Trophoblast cell (in vitro differentiated cells and primary cell): ENCODE results near the gene CXorf51A. TPM values are rescaled to one million over a fixed set of nuclear protein-coding genes. Genes with fewer than 3 reads are reported as not detected.
"Not testable (repeated sequence)": the region's sequence is repeated elsewhere in the genome, so short reads cannot be mapped to it uniquely, and the experiment has no call there.

Experiments
- DNase-seq, 2 donors: peaks; one replicate each; pipeline ENCODE4 v3.0.0-alpha.2; 2016
- H2AFZ ChIP-seq: 2 replicates; pipeline ENCODE4 v1.6.1; 2013; ENCODE audit warnings: low read length, moderate library complexity, mild to moderate bottlenecking; ENCODE audit not compliant: insufficient read depth, poor library complexity
- H2AK5ac ChIP-seq: 2 replicates; pipeline ENCODE4 v1.6.1; 2013; ENCODE audit warnings: mild to moderate bottlenecking, low read length
- H2BK120ac ChIP-seq: 2 replicates; pipeline ENCODE4 v1.6.1; 2013; ENCODE audit warnings: low read length, mild to moderate bottlenecking, moderate library complexity; ENCODE audit not compliant: insufficient read depth, poor library complexity
- H2BK12ac ChIP-seq: 2 replicates; pipeline ENCODE4 v1.6.1; 2013; ENCODE audit warnings: mild to moderate bottlenecking, low read length, moderate library complexity
- H2BK5ac ChIP-seq: 2 replicates; pipeline ENCODE4 v1.6.1; 2013; ENCODE audit warnings: low read length, low read depth, moderate library complexity, mild to moderate bottlenecking; ENCODE audit not compliant: poor library complexity
- H3K14ac ChIP-seq: 2 replicates; pipeline ENCODE4 v1.6.1; 2013; ENCODE audit warnings: mild to moderate bottlenecking, low read length
- H3K18ac ChIP-seq: 2 replicates; pipeline ENCODE4 v1.6.1; 2013; ENCODE audit warnings: mild to moderate bottlenecking, low read length
- H3K23ac ChIP-seq: 2 replicates; pipeline ENCODE4 v1.6.1; 2013; ENCODE audit warnings: low read length
- H3K27ac ChIP-seq: 2 replicates; pipeline ENCODE4 v1.5.1; 2013; ENCODE audit warnings: low read depth, mild to moderate bottlenecking, inconsistent platforms, low read length, moderate library complexity
- H3K27me3 ChIP-seq: 2 replicates; pipeline ENCODE4 v1.6.1; 2013; ENCODE audit warnings: inconsistent platforms, mild to moderate bottlenecking, low read length, moderate library complexity; ENCODE audit not compliant: insufficient read depth
- H3K36me3 ChIP-seq, 2 experiments: 1 replicate in 1 of 2; 2 replicates in 1 of 2; pipeline ENCODE4 v1.6.1; 2013; ENCODE audit warnings: low read length in 2 of 2, mild to moderate bottlenecking in 2 of 2, moderate library complexity in 1 of 2; ENCODE audit not compliant: insufficient read depth in 2 of 2, control insufficient read depth in 1 of 2
- H3K4ac ChIP-seq: 2 replicates; pipeline ENCODE4 v1.6.1; 2013; ENCODE audit warnings: low read depth, mild to moderate bottlenecking, low read length, moderate library complexity
- H3K4me1 ChIP-seq, 2 experiments: 1 replicate in 1 of 2; 2 replicates in 1 of 2; pipeline ENCODE4 v1.6.1; 2013; ENCODE audit warnings: low read length in 2 of 2, mild to moderate bottlenecking in 2 of 2, moderate library complexity in 1 of 2; ENCODE audit not compliant: insufficient read depth in 2 of 2, control insufficient read depth in 1 of 2
- H3K4me2 ChIP-seq: 2 replicates; pipeline ENCODE4 v1.6.1; 2013; ENCODE audit warnings: inconsistent platforms, mild to moderate bottlenecking, low read length, moderate library complexity
- H3K4me3 ChIP-seq: 2 replicates; pipeline ENCODE4 v1.5.1; 2013; ENCODE audit warnings: mild to moderate bottlenecking, low read depth, low read length, inconsistent platforms
- H3K79me1 ChIP-seq: one replicate; pipeline ENCODE4 v1.6.1; 2013; ENCODE audit warnings: low read length
- H3K79me2 ChIP-seq: 2 replicates; pipeline ENCODE4 v1.6.1; 2013; ENCODE audit warnings: low read length, mild to moderate bottlenecking; ENCODE audit not compliant: control insufficient read depth, insufficient read depth, poor library complexity
- H3K9ac ChIP-seq: 2 replicates; pipeline ENCODE4 v1.6.1; 2013; ENCODE audit warnings: mild to moderate bottlenecking, low read length
- H3K9me3 ChIP-seq: 2 replicates; pipeline ENCODE4 v1.6.1; 2013; ENCODE audit warnings: low read depth, mild to moderate bottlenecking, control low read depth, inconsistent platforms, low read length; ENCODE audit not compliant: insufficient read depth
- H4K12ac ChIP-seq: 2 replicates; pipeline ENCODE4 v1.6.1; 2013; ENCODE audit warnings: low read depth, mild to moderate bottlenecking, low read length, moderate library complexity
- H4K8ac ChIP-seq: 2 replicates; pipeline ENCODE4 v1.6.1; 2013; ENCODE audit warnings: low read depth, mild to moderate bottlenecking, low read length, moderate library complexity
- H4K91ac ChIP-seq: one replicate; pipeline ENCODE4 v1.6.1; 2013; ENCODE audit warnings: low read depth, mild to moderate bottlenecking, low read length, moderate library complexity
- WGBS: extraction: QIAGEN DNeasy Blood & Tissue Kit; methylation state at CpG from one replicate; pipeline ENCODE4 v1.1.7; 2013; ENCODE audit warnings: missing lambda C conversion rate; ENCODE audit not compliant: insufficient read length, insufficient coverage; ENCODE audit errors: extremely low coverage; 5-methylcytosine and 5-hydroxymethylcytosine counted together
- polyA plus RNA-seq: library from polyadenylated mRNA; stranded (reverse); fragments of 200-250 nt; gene quantifications from 2 replicates; pipeline ENCODE4 v1.2.3, GENCODE V29; 2013

The CXorf51A gene
- polyA plus RNA-seq, result not detected in 2 replicates

- H3K4me3 ChIP-seq, H2AFZ ChIP-seq, H3K14ac ChIP-seq, H4K8ac ChIP-seq, H4K12ac ChIP-seq, H3K27me3 ChIP-seq, H3K4me2 ChIP-seq, H3K9me3 ChIP-seq, H2BK12ac ChIP-seq, H2BK120ac ChIP-seq, DNase-seq, H3K36me3 ChIP-seq, H3K79me1 ChIP-seq, H3K27ac ChIP-seq, H2BK5ac ChIP-seq, H2AK5ac ChIP-seq, H3K18ac ChIP-seq, H3K4me1 ChIP-seq, H3K4ac ChIP-seq, H3K23ac ChIP-seq, H4K91ac ChIP-seq, H3K79me2 ChIP-seq, H3K9ac ChIP-seq: not testable (repeated sequence)
- WGBS, result no CpG with 5 or more reads among the region's 3 CpGs
Observed at GRCh38 chrX:146814644-146815043, at the start of gene CXorf51A. Gene CXorf51A (minus strand): TSS chrX:146814744. CDS start chrX:146814723, 21 bp downstream.

- H3K14ac ChIP-seq, result no peak overlapping the region
- no peak overlapping the region for H3K27ac ChIP-seq
- H3K79me1 ChIP-seq, result no peaks in the 10 kb centered on the region
- no peaks in the 10 kb centered on the region for H3K4me1 ChIP-seq
- no peak overlapping the region for H3K23ac ChIP-seq
- H3K79me2 ChIP-seq, result no peaks in the 10 kb centered on the region
- H3K9ac ChIP-seq, result no peak overlapping the region
- H3K27me3 ChIP-seq, result no peaks in the 10 kb centered on the region
- no peak overlapping the region for H4K91ac ChIP-seq
- no peak overlapping the region for H2BK120ac ChIP-seq
- H2AK5ac ChIP-seq, result no peak overlapping the region
- no peak overlapping the region for H4K12ac ChIP-seq
- no peak for DNase-seq
- H2BK5ac ChIP-seq, result no peak overlapping the region
- no peak overlapping the region for H3K18ac ChIP-seq
- H2AFZ ChIP-seq, result no peak overlapping the region
- H3K4me2 ChIP-seq, result no peak overlapping the region
- H3K9me3 ChIP-seq, result no peaks in the 10 kb centered on the region
- WGBS, result no CpG with 5 or more reads among the region's 1 CpG
- H2BK12ac ChIP-seq, result no peak overlapping the region
- no peak overlapping the region for H3K4me3 ChIP-seq
- H4K8ac ChIP-seq, result no peak overlapping the region
- no peaks in the 10 kb centered on the region for H3K36me3 ChIP-seq
- no peak overlapping the region for H3K4ac ChIP-seq
Observed at GRCh38 chrX:146863566-146863965, 49.0 kb upstream of the CXorf51A start.

GRCh38 chrX:146854281-146854680, 39.7 kb upstream of the CXorf51A start:
- H4K8ac ChIP-seq, result no peak overlapping the region
- H3K4ac ChIP-seq, result no peak overlapping the region
- no CpG with 5 or more reads among the region's 2 CpGs for WGBS
- no peak overlapping the region for H4K12ac ChIP-seq
- H3K27me3 ChIP-seq, result no peaks in the 10 kb centered on the region
- no peaks in the 10 kb centered on the region for H3K79me1 ChIP-seq
- H2BK120ac ChIP-seq, result no peak overlapping the region
- H3K4me3 ChIP-seq, result no peak overlapping the region
- no peaks in the 10 kb centered on the region for H3K36me3 ChIP-seq
- H3K9ac ChIP-seq, result no peak overlapping the region
- H2BK12ac ChIP-seq, result no peak overlapping the region
- no peak overlapping the region for H3K14ac ChIP-seq
- DNase-seq, result no peak
- H2AFZ ChIP-seq, result no peak overlapping the region
- no peak overlapping the region for H3K23ac ChIP-seq
- no peak overlapping the region for H3K18ac ChIP-seq
- H4K91ac ChIP-seq, result no peak overlapping the region
- no peak overlapping the region for H3K4me2 ChIP-seq
- no peaks in the 10 kb centered on the region for H3K4me1 ChIP-seq
- no peaks in the 10 kb centered on the region for H3K9me3 ChIP-seq
- no peak overlapping the region for H3K27ac ChIP-seq
- H2BK5ac ChIP-seq, result no peak overlapping the region
- no peak overlapping the region for H2AK5ac ChIP-seq
- H3K79me2 ChIP-seq, result no peaks in the 10 kb centered on the region

- no peak overlapping the region for H2AK5ac ChIP-seq
- no peak for DNase-seq
- H3K14ac ChIP-seq, result no peak overlapping the region
- no peak overlapping the region for H4K8ac ChIP-seq
- H2BK5ac ChIP-seq, result no peak overlapping the region
- no peaks in the 10 kb centered on the region for H3K9me3 ChIP-seq
- no peak overlapping the region for H3K27ac ChIP-seq
- no peak overlapping the region for H2AFZ ChIP-seq
- H2BK120ac ChIP-seq, result no peak overlapping the region
- H3K9ac ChIP-seq, result no peak overlapping the region
- no peak overlapping the region for H3K4me3 ChIP-seq
- no CpG with 5 or more reads among the region's 4 CpGs for WGBS
- no peaks in the 10 kb centered on the region for H3K27me3 ChIP-seq
- H4K12ac ChIP-seq, result no peak overlapping the region
- no peak overlapping the region for H3K23ac ChIP-seq
- H3K79me2 ChIP-seq, result no peaks in the 10 kb centered on the region
- H3K4me2 ChIP-seq, result no peak overlapping the region
- H3K18ac ChIP-seq, result no peak overlapping the region
- no peak overlapping the region for H2BK12ac ChIP-seq
- no peaks in the 10 kb centered on the region for H3K4me1 ChIP-seq
- no peak overlapping the region for H4K91ac ChIP-seq
- no peaks in the 10 kb centered on the region for H3K36me3 ChIP-seq
- no peaks in the 10 kb centered on the region for H3K79me1 ChIP-seq
- no peak overlapping the region for H3K4ac ChIP-seq
Observed at GRCh38 chrX:146831994-146832393, 17.4 kb upstream of the CXorf51A start.
